GM12875 (cell line): ENCODE data around the gene RNPEPL1.

Source experiments
- H3K4me3 ChIP-seq: one replicate; pipeline ENCODE4 v1.5.1; 2011; ENCODE audit warnings: low read depth, low read length, control low read depth
- CTCF ChIP-seq: IDR thresholded peaks from 2 replicates; pipeline ENCODE4 v1.5.1; 2011; ENCODE audit warnings: low read depth, mild to moderate bottlenecking, control low read depth, inconsistent platforms, low read length, moderate library complexity, borderline replicate concordance; ENCODE audit not compliant: insufficient read depth

Gene RNPEPL1

GRCh38 chr2:240586919-240587800 is 18.9 kb downstream of the RNPEPL1 start:
- TF ChIP-seq CTCF, result no peak
- peak overlapping the region; percentile 74 for H3K4me3 ChIP-seq

- no peak overlapping the region for H3K4me3 ChIP-seq
- no peak for TF ChIP-seq CTCF
These were observed 19.8 kb downstream of the RNPEPL1 start for GRCh38 chr2:240588006-240588655.

GRCh38 chr2:240588669-240589068 is 20.4 kb downstream of the RNPEPL1 start:
- H3K4me3 ChIP-seq, result no peak overlapping the region

GRCh38 chr2:240589375-240589774 is 21.1 kb downstream of the RNPEPL1 start:
- no peak overlapping the region for H3K4me3 ChIP-seq
- TF ChIP-seq CTCF, result no peak

More at GRCh38 chr2:240588669-240589068, 20.4 kb downstream of the RNPEPL1 start:
- TF ChIP-seq CTCF, result no peak

DNA sequence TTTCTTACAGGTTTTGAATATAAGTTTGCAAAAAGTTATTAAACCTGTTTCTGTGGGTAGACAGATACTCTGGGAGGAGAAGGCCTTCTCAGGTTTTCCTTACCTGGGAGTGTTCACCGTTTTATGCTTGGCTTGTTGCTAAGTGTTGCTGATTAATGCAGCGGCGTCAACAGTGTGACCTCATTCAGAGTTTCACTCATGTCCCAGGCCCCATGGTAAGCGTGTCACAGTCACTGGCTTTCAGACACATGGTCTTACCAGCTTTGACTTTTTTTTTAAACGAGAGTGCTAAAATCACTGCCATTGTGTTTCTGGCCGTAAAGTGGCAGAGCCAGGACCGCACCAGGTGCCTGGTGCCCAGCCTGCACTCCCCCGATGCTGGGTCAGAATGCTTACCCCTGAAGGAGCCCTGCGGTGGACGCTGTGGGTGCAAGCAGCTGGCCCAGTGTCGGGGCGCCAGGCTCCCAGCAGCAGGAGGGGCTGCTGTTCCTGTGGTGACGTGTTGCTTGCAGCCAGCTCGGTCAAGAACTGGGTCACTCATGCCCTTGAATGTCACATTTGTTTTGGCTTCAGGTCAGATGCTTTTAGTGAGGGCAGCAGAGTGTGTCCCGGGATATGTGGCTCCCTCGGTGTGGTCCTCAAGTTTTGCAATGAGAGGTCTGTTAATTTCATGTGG is 21.7 kb downstream of the RNPEPL1 start:
- no peak overlapping the region for H3K4me3 ChIP-seq
- no peak for TF ChIP-seq CTCF

- no peak overlapping the region for H3K4me3 ChIP-seq
- no peak for TF ChIP-seq CTCF
These were observed 22.4 kb downstream of the RNPEPL1 start for GRCh38 chr2:240590681-240591111.
